Measurements from ENCODE around the gene CATSPERZ.
"Not testable (repeated sequence)": the region's sequence is repeated elsewhere in the genome, so short reads cannot be mapped to it uniquely, and the experiment has no call there.

The CATSPERZ gene

DNA sequence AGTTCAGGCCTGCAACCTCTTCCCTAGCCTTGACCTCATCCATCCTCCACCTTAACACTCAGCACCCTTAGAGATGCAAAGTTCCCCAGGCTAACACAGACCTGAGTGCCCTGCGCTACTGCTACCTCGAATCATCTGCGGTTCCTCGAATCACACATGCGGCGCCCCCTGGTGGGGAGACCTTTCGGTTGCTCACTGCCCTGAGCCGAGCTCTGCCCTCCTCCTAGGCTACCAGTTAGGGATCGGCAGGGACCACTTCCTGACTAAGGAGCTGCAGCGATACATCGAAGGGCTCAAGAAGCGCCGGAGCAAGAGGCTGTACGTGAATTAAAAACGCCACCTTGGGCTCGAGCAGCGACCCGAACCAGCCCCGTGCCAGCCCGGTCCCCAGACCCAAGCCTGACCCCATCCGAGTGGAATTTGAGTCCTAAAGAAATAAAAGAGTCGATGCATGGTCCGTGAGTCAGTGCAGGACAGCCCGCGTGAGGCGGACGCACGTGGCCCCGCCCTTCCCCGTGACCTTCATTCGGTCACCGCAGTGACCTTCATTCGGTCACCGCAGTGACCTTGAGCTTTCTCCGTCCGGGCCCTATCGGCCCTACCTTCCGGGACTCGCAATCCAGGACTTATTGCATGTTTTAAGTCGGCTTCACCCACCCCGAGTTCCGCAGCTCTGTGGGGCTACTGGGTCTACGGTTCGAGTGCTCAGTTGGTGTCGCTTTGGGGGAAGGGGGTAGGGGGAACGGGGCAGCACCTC lies 4.3 kb downstream of the CATSPERZ start:
- DNase-seq, result peak in 12 of 14 donors; percentile 63 to 89 (median 79)

- peak; percentile 89 to 100 (median 98) for DNase-seq
Observed at GRCh38 chr11:64305075-64305690, 5.0 kb downstream of the CATSPERZ start, which contains the start of gene ESRRA. ESRRA (plus strand) TSS chr11:64305524; CDS start chr11:64307180, 1,656 bp downstream.

- peak in 11 of 14 donors; percentile 42 to 77 (median 64) for DNase-seq
Observed at GRCh38 chr11:64305691-64306562, 5.8 kb downstream of the CATSPERZ start.

- no peak for DNase-seq
Observed at GRCh38 chr11:64306563-64306875, 6.4 kb downstream of the CATSPERZ start.

DNA sequence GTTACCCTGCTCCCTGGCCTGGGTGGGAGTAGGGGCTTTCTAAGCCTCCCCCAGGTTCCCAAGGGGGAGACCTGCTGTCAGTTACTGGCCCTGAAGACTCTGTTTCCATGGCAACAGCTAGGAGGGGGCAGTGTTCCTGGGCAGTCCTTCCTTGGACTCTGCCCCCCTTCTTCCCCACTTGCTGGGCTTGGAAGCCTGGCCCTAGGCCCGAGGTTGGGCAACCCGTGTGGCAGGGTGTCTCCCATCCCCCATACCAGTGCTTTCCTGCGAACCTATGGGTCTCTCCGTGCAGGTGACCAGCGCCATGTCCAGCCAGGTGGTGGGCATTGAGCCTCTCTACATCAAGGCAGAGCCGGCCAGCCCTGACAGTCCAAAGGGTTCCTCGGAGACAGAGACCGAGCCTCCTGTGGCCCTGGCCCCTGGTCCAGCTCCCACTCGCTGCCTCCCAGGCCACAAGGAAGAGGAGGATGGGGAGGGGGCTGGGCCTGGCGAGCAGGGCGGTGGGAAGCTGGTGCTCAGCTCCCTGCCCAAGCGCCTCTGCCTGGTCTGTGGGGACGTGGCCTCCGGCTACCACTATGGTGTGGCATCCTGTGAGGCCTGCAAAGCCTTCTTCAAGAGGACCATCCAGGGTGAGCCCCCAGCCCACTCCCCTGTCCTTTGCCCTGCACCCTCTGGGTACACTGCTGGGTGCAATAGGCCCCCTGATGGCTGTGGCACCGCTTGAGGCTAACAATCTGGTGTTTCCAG lies 6.9 kb downstream of the CATSPERZ start:
- peak in 5 of 14 donors; percentile 18 to 61 (median 40) for DNase-seq

DNA sequence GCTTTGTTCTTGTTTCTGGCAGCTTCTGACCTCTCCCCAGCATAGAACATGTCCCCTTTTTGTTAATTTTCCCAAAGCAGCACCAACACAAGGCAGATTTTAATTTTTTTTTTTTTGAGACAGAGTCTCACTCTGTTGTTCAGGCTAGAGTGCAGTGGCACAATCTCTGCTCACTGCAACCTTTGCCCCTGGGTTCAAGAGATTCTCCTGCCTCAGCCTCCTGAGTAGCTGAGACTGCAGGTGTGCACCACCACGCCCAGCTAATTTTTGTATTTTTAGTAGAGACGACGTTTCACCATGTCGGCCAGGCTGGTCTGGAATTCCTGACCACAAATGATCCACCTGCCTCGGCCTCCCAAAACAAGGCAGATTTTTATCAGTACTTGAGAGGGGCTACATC lies 7.6 kb downstream of the CATSPERZ start:
- DNase-seq, result not testable (repeated sequence)

DNA sequence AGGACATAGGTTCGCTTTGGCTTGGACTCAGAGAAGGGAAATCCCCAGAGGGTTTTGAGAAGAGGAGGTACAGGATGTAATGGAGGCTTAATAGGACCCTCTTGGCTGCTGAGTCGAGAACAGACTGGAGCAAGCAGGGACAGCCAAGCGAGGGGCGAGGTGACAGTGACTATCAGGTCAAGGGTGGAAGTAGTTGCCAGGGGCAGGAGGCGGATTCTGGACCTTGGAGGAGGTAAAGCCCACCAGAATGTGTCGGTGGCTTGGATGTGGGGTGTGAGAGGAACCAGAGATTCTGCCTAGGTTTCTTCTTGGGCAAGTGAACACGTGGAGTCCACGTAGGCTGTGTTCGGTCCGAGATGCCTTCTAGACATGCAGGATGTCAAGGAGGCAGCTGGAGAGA lies 12.8 kb downstream of the CATSPERZ start:
- no peak for DNase-seq

DNA sequence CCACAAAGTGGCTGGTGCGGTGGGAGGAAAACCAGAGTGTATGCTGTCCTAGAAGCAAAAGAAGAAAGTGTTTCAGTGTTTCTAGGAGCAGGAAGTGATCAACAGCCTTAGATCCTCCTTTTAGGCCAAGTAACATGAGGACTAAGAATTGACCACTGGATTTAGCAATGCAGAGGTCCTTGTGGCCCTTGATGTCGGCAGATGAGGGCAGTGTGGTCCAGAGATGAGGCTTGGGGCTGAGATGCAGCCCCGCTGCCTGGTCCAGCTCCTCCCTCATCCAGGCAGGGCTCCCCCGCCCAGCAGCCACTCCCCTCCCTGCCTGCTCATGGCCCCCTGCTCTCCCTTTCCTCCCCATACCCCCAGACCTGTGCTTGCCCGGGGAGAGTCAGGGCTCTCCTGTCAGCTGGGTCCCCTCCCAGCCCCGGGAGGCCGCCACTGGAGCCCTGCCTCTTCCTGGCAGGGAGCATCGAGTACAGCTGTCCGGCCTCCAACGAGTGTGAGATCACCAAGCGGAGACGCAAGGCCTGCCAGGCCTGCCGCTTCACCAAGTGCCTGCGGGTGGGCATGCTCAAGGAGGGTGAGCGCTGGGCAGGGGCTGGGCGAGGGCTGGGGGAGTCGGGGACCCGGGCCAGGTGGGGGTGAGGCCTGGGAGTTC lies 13.5 kb downstream of the CATSPERZ start:
- peak in 4 of 14 donors; percentile 22 to 73 (median 37) for DNase-seq

DNA sequence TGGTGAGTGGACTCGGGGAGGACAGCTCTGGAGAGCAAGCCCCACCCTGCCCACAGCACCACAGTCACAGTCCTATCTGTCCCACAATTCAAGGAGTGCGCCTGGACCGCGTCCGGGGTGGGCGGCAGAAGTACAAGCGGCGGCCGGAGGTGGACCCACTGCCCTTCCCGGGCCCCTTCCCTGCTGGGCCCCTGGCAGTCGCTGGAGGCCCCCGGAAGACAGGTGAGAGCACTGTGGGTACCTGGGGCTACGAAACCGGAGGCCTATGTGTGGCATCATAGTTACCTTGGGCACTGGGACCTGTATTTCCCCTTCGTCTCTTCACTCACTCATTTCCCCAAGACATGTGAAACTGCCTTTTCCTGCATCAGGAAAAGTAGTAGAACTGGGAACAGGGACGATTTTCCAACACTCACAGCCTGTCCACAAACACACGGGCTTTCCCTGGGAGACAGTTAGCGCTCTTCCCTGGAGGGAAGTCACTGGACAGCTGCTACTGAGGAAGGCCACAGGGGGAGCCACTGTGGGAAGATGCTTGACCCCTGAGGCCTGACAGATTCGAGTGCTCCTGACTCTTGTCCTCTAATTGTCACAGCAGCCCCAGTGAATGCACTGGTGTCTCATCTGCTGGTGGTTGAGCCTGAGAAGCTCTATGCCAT lies 14.1 kb downstream of the CATSPERZ start:
- no peak for DNase-seq

DNA sequence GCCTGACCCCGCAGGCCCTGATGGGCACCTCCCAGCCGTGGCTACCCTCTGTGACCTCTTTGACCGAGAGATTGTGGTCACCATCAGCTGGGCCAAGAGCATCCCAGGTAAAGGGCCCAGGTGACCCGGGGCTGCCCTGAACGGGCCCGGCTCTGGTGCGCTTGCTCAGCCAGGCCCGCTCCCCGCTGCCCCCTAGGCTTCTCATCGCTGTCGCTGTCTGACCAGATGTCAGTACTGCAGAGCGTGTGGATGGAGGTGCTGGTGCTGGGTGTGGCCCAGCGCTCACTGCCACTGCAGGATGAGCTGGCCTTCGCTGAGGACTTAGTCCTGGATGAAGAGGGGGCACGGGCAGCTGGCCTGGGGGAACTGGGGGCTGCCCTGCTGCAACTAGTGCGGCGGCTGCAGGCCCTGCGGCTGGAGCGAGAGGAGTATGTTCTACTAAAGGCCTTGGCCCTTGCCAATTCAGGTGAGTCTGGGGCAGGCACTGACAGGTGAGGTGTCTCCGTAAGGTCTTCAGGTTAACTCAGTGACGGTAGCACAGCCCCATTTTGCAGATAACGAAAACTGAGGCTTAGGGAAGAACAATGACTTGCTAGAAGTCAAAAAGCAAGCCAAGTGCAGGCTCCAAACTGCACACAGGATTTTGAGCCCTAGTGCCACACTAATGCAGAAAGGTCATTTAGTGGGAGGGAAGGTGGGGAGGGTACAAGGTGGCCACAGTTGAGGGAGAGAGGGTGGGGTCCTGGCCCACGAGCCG lies 14.8 kb downstream of the CATSPERZ start:
- DNase-seq, result no peak

GRCh38 chr11:64315667-64316526 lies 15.7 kb downstream of the CATSPERZ start:
- DNase-seq, result not testable (repeated sequence)

DNA sequence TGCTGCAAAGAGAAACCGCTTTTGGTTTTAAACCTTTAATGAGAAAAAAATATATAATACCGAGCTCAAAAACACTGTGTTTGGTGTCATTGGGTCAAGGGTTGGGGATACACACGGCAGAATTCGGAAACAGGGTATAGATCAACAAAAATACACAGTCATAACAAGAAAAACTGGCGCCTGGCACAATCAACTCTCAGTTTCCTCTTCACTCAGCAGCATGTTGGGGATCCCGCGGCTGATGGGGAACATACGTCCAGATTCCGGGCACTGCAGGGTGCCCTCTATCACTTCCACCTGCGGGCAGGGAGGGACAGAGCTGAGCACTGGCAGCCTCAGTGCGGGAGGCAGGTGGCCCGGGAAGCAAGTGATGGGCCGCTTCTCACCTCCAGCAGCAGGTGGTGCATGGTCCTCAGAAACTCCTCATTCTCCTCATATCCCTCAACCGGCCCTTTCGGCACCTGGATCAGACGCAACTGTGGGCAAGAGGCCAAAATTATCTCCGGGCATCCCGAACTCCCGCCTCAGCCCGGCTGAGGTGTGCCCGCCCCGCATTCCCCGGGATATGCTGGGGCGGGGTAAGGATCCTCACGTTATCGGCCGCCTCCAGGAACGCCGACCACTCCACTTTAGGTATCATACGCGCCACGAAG lies 16.6 kb downstream of the CATSPERZ start:
- peak in 1 of 14 donors; percentile 58 for DNase-seq

- peak; percentile 69 to 98 (median 94) for DNase-seq
Observed at GRCh38 chr11:64317325-64317960, 17.3 kb downstream of the CATSPERZ start, which contains the start of gene TRMT112. TRMT112 (minus strand) TSS chr11:64317559; CDS start chr11:64317526, 33 bp downstream.

GRCh38 chr11:64317961-64318765 lies 18.0 kb downstream of the CATSPERZ start, which contains the start of gene PRDX5:
PRDX5 (plus strand) TSS chr11:64318121; CDS start chr11:64318216, 95 bp downstream.
- peak; percentile 68 to 97 (median 94) for DNase-seq

- DNase-seq, result no peak
Observed at GRCh38 chr11:64318766-64319761, 18.9 kb downstream of the CATSPERZ start.

GRCh38 chr11:64320556-64320955 lies 20.4 kb downstream of the CATSPERZ start:
- DNase-seq, result no peak

All from C1 segment of cervical spinal cord (tissue), 14 donors.